Suprapubic skin (tissue), 4 donors: ENCODE data around the gene DSP. TPM values are rescaled to one million over a fixed set of nuclear protein-coding genes. Genes with fewer than 3 reads are reported as not detected.

ENCODE experiments used
- DNase-seq, 2 donors: peaks; one replicate each; pipeline ENCODE4 v3.0.0-alpha.2; 2019; ENCODE audit warnings: low spot score in 2 of 2
- H3K27ac ChIP-seq: fragments of 200-600 bp; sonication (generic); one replicate; pipeline ENCODE4 v1.5.1; 2019
- H3K27me3 ChIP-seq: fragments of 200-600 bp; sonication (generic); one replicate; pipeline ENCODE4 v1.5.1; 2019
- H3K36me3 ChIP-seq: fragments of 200-600 bp; sonication (generic); one replicate; pipeline ENCODE4 v1.5.1; 2019
- H3K4me1 ChIP-seq: fragments of 200-600 bp; sonication (generic); one replicate; pipeline ENCODE4 v1.5.1; 2019
- H3K4me3 ChIP-seq: fragments of 200-600 bp; sonication (generic); one replicate; pipeline ENCODE4 v1.5.1; 2019; ENCODE audit warnings: mild to moderate bottlenecking
- H3K9me3 ChIP-seq: fragments of 200-600 bp; sonication (generic); one replicate; pipeline ENCODE4 v1.5.1; 2019
- EP300 ChIP-seq: sonication (generic); formaldehyde crosslinking; IDR thresholded peaks from one replicate; pipeline ENCODE4 v1.6.1; 2017; ENCODE audit warnings: antibody characterized with exemption
- POLR2A ChIP-seq, 2 donors: fragments of 450-650 bp; IDR thresholded peaks; one replicate each; pipeline ENCODE4 v1.6.1; 2017; ENCODE audit warnings: antibody characterized with exemption in 2 of 2, mild to moderate bottlenecking in 2 of 2, moderate library complexity in 2 of 2
- POLR2AphosphoS5 ChIP-seq, 3 donors: sonication (generic); formaldehyde crosslinking; IDR thresholded peaks; one replicate each; pipeline ENCODE4 v1.6.1; 2017; ENCODE audit warnings: antibody characterized with exemption in 3 of 3
- WGBS: methylation state at CpG from one replicate; pipeline ENCODE4 v1.1.5; 2018; 5-methylcytosine and 5-hydroxymethylcytosine counted together
- total RNA-seq, 4 donors: library from RNA; depleted of rRNA; stranded (reverse); fragments of >200 nt; gene quantifications; one replicate each; pipeline ENCODE4 v1.1.0, GENCODE V29; 2016
- TF ChIP-seq, protein P1 (sequence below), 2 donors: fragments of 200-600 bp in 1 of 2; fragments of 450-650 bp in 1 of 2; sonication (generic) in 1 of 2; IDR thresholded peaks; one replicate each; pipeline ENCODE4 v1.5.1; 2016 to 2019; ENCODE audit warnings: antibody characterized with exemption in 2 of 2, mild to moderate bottlenecking in 1 of 2, moderate library complexity in 1 of 2

DSP gene
- total RNA-seq, 4 donors from 2014 or later, result 1,704 to 2,508 (median 2,195) TPM

DNA sequence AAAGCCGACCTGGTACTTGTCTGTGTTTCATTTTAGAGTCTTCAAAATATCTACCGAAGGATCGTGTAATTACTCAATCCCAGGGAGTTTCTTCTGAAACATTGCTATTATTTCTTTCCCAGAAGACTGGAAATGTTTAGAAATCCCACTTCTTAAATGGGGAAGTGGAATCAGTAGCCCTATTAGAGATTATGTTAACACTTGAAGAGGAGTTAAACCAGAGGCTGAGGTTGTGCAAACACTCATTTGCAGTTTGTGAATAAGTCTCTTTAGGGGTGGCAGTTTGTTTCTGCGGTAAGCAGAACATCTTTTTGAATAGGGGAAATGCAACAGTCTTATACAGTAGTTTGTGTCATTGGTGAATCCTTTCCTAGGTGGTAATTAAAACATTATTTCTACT, 21.3 kb downstream of the DSP start:
- no peak for DNase-seq
- no peaks in the 10 kb centered on the region for H3K9me3 ChIP-seq
- H3K4me1 ChIP-seq, result peaks cover 31% of the 10 kb centered on the region
- peaks cover 8% of the 10 kb centered on the region for H3K27me3 ChIP-seq
- 78% methylated on average over 4 of the region's 4 CpGs for WGBS
- peaks cover 67% of the 10 kb centered on the region for H3K36me3 ChIP-seq
- no peak overlapping the region for H3K4me3 ChIP-seq
- TF ChIP-seq EP300 (no peak), POLR2A (IDR thresholded peaks at IDR 0.05) (no peak), POLR2AphosphoS5 (IDR thresholded peaks at IDR 0.05) (no peak)
- TF ChIP-seq, protein P1, sequence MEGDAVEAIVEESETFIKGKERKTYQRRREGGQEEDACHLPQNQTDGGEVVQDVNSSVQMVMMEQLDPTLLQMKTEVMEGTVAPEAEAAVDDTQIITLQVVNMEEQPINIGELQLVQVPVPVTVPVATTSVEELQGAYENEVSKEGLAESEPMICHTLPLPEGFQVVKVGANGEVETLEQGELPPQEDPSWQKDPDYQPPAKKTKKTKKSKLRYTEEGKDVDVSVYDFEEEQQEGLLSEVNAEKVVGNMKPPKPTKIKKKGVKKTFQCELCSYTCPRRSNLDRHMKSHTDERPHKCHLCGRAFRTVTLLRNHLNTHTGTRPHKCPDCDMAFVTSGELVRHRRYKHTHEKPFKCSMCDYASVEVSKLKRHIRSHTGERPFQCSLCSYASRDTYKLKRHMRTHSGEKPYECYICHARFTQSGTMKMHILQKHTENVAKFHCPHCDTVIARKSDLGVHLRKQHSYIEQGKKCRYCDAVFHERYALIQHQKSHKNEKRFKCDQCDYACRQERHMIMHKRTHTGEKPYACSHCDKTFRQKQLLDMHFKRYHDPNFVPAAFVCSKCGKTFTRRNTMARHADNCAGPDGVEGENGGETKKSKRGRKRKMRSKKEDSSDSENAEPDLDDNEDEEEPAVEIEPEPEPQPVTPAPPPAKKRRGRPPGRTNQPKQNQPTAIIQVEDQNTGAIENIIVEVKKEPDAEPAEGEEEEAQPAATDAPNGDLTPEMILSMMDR (IDR thresholded peaks at IDR 0.05), result no peak
- H3K27ac ChIP-seq, result no peak overlapping the region

DNA sequence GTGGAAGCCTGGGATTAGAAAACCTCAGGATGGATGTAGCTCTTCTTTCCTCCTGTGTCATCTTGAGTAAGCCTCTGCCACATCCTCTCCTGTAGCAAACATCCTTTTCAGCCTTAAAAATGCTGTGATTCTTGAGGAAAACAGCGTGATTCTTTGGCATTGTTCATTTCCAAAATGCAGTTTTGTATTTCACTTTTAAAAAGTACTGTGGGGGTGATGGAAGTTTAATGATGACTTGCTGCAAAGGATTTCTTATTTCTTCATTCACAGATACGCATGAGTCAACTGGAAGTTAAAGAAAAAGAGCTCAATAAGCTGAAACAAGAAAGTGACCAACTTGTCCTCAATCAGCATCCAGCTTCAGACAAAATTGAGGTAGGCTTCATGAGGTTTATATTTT, 24.6 kb downstream of the DSP start:
- H3K36me3 ChIP-seq, result peaks cover 78% of the 10 kb centered on the region
- H3K27ac ChIP-seq, result no peak overlapping the region
- no peaks in the 10 kb centered on the region for H3K9me3 ChIP-seq
- DNase-seq, result no peak
- H3K4me3 ChIP-seq, result no peak overlapping the region
- 96% methylated on average over 2 of the region's 2 CpGs for WGBS
- peaks cover 4% of the 10 kb centered on the region for H3K27me3 ChIP-seq
- TF ChIP-seq, protein P1 (IDR thresholded peaks at IDR 0.05), result no peak
- TF ChIP-seq EP300 (no peak), POLR2A (IDR thresholded peaks at IDR 0.05) (no peak), POLR2AphosphoS5 (IDR thresholded peaks at IDR 0.05) (no peak)
- peaks cover 11% of the 10 kb centered on the region for H3K4me1 ChIP-seq

DNA sequence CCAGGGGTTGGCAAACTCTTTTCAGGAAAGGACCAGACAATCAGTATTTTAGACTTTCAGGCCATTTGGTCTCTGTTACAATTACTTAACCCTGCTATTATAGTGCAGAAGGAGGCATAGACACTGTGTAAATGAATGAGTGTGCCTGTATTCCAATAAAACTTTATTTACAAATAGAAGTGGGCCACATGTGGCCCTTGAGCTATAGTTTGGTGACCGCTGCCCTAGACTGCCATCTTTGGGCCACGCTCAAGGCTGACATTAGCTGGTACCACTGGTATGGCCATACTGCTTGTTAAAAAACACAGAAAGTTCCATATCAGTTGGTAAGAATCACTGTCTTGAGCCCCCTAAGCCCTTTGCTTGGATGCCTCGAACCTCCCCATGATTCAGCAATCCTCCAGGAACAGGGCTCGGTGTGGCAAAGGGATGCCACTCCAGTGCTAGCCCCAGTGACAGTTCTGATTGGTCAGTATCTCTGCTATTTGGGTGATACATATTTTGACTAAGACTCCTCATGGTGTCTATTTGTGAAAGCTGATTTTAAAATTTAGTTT, 25.2 kb downstream of the DSP start:
- Histone ChIP-seq H3K9me3 (no peaks in the 10 kb centered on the region), H3K27me3 (no peaks in the 10 kb centered on the region), H3K27ac (no peak overlapping the region), H3K4me1 (peaks cover 7% of the 10 kb centered on the region), H3K4me3 (no peak overlapping the region), H3K36me3 (peaks cover 83% of the 10 kb centered on the region)
- no peak for TF ChIP-seq POLR2A (IDR thresholded peaks at IDR 0.05)
- 93% methylated on average over 4 of the region's 4 CpGs for WGBS
- DNase-seq, result no peak

DNA sequence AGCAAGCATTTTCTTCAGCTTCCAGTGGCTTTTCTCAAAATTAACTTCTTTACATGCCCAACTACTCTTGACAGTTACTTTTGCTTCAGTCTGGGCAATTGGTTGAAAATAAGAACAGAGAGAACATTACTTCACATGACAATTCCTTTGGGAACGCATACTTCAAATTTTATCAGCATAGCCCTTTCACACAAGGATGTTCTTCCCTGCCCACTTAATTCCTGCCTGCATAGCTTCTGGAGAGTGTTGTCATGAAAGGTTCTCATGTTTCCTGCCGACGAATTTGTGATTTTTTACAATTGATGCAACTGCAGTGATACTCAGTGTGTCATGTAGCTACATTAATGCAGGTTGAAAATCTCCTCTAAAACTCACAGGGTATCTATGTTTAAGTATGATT, 26.6 kb downstream of the DSP start:
- Histone ChIP-seq H3K4me1 (no peaks in the 10 kb centered on the region), H3K27ac (no peak overlapping the region), H3K4me3 (no peak overlapping the region), H3K9me3 (no peaks in the 10 kb centered on the region), H3K27me3 (no peaks in the 10 kb centered on the region), H3K36me3 (peaks cover 91% of the 10 kb centered on the region)
- TF ChIP-seq EP300, result no peak
- no peak for TF ChIP-seq POLR2AphosphoS5 (IDR thresholded peaks at IDR 0.05)
- no peak for TF ChIP-seq POLR2A (IDR thresholded peaks at IDR 0.05)
- TF ChIP-seq, protein P1 (IDR thresholded peaks at IDR 0.05), result no peak
- 72% methylated on average over 3 of the region's 3 CpGs for WGBS
- no peak for DNase-seq

DNA sequence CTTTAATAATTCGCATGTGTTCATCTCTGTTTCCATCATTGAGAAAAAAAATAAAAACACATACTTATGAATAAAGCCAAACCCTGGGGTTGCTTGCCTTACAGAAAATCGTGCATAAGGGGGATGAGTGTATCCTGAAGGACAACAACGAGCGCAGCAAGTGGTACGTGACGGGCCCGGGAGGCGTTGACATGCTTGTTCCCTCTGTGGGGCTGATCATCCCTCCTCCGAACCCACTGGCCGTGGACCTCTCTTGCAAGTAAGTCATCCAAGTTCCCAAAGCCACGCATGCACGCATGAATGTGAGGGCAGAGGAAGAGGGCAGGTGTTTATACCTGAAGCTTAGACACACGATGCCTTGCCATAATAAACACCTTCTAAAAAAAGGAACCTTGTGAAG, 27.6 kb downstream of the DSP start:
- TF ChIP-seq POLR2A (IDR thresholded peaks at IDR 0.05), result no peak
- no peak for TF ChIP-seq POLR2AphosphoS5 (IDR thresholded peaks at IDR 0.05)
- TF ChIP-seq, protein P1 (IDR thresholded peaks at IDR 0.05), result no peak
- no peak for TF ChIP-seq EP300
- no peak overlapping the region for H3K4me3 ChIP-seq

More for the DNA sequence above, 27.6 kb downstream of the DSP start:
- Histone ChIP-seq H3K27me3 (no peaks in the 10 kb centered on the region), H3K27ac (no peak overlapping the region), H3K9me3 (no peaks in the 10 kb centered on the region), H3K4me1 (no peaks in the 10 kb centered on the region), H3K36me3 (peaks cover 91% of the 10 kb centered on the region)
- WGBS, result 90% methylated on average over 13 of the region's 13 CpGs
- DNase-seq, result no peak
